ENCODE results near the gene SCGB2A2. TPM values are rescaled to one million over a fixed set of nuclear protein-coding genes. Genes with fewer than 3 reads are reported as not detected.

SCGB2A2 gene
- total RNA-seq, 1 donor from 2014 or later: not detected

GRCh38 chr11:62322524-62322923 lies 52.6 kb downstream of the SCGB2A2 start:
- no peak overlapping the region for H3K4me3 ChIP-seq (ENCODE audit: low read depth, low read length)
- TF ChIP-seq CTCF (conservative IDR thresholded peaks at IDR 0.05; ENCODE audit: low read depth, low read length): no peak
- DNase-seq (ENCODE audit: low read depth): no peak

Other genes with a start within 250 kb of the SCGB2A2 start
- gene INCENP, start 146.1 kb upstream of the SCGB2A2 start, total RNA-seq: 32.3 and 51.9 TPM in 2 replicates
- gene SCGB1D1, start 79.9 kb upstream of the SCGB2A2 start, total RNA-seq: not detected in 2 replicates
- gene SCGB2A1, start 61.5 kb upstream of the SCGB2A2 start, total RNA-seq: not detected in 2 replicates
- gene SCGB1D2, start 27.9 kb upstream of the SCGB2A2 start, total RNA-seq: not detected in 2 replicates
- gene SCGB1D4, start 28.9 kb downstream of the SCGB2A2 start, total RNA-seq: not detected in 2 replicates
- gene ASRGL1, start 67.3 kb downstream of the SCGB2A2 start, total RNA-seq: 19.7 and 25.8 TPM in 2 replicates
- not detected in 2 replicates for gene SCGB1A1, start 148.9 kb downstream of the SCGB2A2 start, total RNA-seq

All from epithelial cell of proximal tubule (primary cell).